Stimulated activated naive CD8-positive, alpha-beta T cell treated with anti-CD3 and anti-CD28 coated beads, Interleukin-15, amount 100 ng/mL, for 72 hours (primary cell): ENCODE measurements around the gene ELP1.
A peak's percentile ranks its signal among the peaks of the same experiment; 100 is the strongest.

ENCODE experiments used
- ATAC-seq: fragments of 150-1000 bp; cut with Tn5 transposase; 2 replicates; pipeline ENCODE4 v1.10.0; 2021; ENCODE audit warnings: mild to moderate bottlenecking, moderate library complexity
- DNase-seq, 2 donors: peaks; one replicate each; pipeline ENCODE4 v3.0.0; 2021 to 2022
- H3K27ac Mint-ChIP-seq, 2 donors: one replicate each; pipeline ENCODE4 v1.8.0; 2022; ENCODE audit warnings: mild to moderate bottlenecking in 2 of 2, mixed read lengths in 2 of 2, moderate library complexity in 2 of 2
- H3K27me3 Mint-ChIP-seq: one replicate; pipeline ENCODE4 v1.8.0; 2022; ENCODE audit warnings: mixed read lengths
- H3K4me1 Mint-ChIP-seq: one replicate; pipeline ENCODE4 v1.8.0; 2022; ENCODE audit warnings: mild to moderate bottlenecking, mixed read lengths
- H3K4me3 Mint-ChIP-seq, 2 donors: one replicate each; pipeline ENCODE4 v1.8.0; 2022; ENCODE audit warnings: mild to moderate bottlenecking in 2 of 2, mixed read lengths in 2 of 2, moderate library complexity in 1 of 2
- H3K9me3 Mint-ChIP-seq, 2 donors: one replicate each; pipeline ENCODE4 v1.8.0; 2022; ENCODE audit warnings: mixed read lengths in 2 of 2

ELP1 gene

GRCh38 chr9:108876425-108876824, 57.5 kb downstream of the ELP1 start:
- no peak for DNase-seq
- Mint-ChIP-seq H3K27ac (peak overlapping the region in 1 of 2 donors; percentile 19), H3K9me3 (no peaks in the 10 kb centered on the region), H3K4me1 (no peaks in the 10 kb centered on the region), H3K4me3 (no peak overlapping the region), H3K27me3 (no peaks in the 10 kb centered on the region)
- ATAC-seq = no peak

DNA sequence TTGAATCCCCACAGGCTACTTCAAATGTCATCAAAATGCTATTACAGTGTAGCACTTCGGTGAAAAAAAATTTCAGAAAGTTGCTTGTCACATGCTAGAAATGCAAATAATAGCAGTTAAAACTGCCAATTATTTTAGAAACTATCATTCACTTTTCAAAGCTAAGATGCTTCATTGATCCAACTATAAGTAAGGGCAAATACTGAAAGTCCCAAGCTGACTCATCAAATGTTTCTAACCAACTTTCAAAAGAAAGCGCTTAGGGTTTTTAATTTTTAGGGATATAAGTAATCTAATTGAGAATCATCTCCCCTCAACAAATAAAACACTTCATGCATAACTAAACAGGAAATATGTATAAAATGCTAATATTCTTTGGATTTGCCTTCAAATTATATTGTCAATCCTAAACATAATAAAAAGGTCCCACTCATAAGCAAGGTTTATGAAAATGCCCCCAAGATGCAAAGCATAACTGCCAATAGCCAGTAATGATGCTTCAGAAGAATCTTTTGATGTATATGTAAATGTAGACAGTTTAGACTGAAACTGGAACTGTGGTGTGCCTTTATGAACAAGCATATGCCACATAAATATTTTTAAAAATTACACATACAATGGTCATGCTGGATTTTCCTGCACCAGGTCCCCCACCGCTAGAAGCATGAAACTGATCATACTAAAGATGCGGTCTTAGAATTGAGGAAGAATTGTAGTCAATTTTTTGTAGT, 59.7 kb downstream of the ELP1 start:
- H3K9me3 Mint-ChIP-seq = no peaks in the 10 kb centered on the region
- ATAC-seq (peak; percentile 65), DNase-seq (no peak)
- no peak overlapping the region for H3K4me3 Mint-ChIP-seq
- peak overlapping the region; percentile 40 to 59 for H3K27ac Mint-ChIP-seq
- no peaks in the 10 kb centered on the region for H3K27me3 Mint-ChIP-seq
- H3K4me1 Mint-ChIP-seq = no peaks in the 10 kb centered on the region

DNA sequence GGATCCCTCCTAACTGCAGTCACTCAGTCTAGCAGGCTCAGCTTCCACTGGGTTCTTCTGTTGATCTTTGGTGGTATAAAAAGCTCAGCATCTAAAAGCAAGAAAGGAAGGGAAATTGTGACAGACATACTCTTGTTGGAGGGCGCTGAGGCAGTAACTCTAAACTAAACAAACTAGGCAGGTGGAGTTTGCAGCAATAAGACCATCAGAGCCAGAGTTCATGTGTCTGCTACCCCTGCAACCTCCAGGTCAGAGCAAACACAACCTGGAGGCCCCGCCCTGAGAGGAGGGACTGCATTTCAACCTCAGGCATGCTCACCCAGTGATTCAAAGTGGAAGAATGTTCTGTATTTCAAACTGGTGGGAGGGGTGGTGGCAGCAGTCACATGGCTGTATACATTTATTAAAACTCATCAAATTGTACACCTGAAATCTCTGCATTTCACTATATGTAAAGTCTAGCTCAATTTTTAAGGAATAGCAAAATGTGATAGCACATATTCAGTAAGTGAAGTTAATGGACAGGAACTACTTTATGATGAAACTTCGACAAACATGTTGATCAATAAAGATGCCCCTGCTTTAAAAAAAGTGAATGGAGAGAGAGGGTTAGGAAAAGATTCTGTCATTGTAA, 64.7 kb downstream of the ELP1 start:
- DNase-seq = no peak
- Mint-ChIP-seq H3K27ac (no peak overlapping the region), H3K9me3 (no peaks in the 10 kb centered on the region), H3K27me3 (no peaks in the 10 kb centered on the region), H3K4me1 (no peaks in the 10 kb centered on the region), H3K4me3 (no peak overlapping the region)
- no peak for ATAC-seq

DNA sequence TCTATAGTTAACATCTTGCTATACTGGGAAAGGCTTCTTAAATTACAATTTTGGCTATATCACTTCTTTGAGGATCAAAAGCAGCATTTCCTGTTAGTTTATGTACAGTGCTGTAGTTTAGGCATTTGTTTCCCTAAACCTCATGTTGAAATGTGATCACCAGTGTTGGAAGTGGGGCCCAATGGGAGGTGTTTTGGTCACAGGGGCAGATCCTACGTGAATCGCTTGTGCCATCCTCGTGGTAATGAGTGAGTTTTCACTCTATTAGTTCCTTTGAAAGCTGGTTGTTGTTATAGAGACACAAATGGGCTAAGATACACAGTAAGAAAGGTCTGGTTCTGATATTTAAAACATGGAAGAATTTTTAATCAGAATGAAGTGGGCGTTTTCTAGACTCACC, 66.1 kb downstream of the ELP1 start:
- Mint-ChIP-seq H3K27ac (peak overlapping the region in 1 of 2 donors; percentile 17), H3K4me3 (no peak overlapping the region), H3K4me1 (no peaks in the 10 kb centered on the region), H3K9me3 (no peaks in the 10 kb centered on the region), H3K27me3 (no peaks in the 10 kb centered on the region)
- ATAC-seq (no peak), DNase-seq (no peak)

DNA sequence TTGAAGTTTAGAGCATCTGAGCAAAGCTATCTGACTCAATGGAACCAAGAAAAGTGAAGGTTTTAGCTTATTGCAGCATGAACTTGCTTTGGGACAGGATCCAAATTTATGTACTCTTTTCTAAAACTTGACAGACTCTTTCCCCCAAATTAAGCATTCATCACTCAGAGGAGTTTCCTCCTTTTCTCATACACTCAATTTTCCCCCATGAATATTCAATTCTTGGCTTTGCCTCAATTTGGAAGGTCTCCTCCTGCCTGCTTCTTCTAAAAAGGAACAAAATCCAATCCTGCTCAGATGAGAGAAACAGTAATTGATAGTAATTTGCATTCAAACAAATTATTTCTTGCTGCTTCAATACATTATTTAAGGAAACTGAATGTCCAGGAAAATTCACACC, 66.8 kb downstream of the ELP1 start:
- Mint-ChIP-seq H3K27me3 (no peaks in the 10 kb centered on the region), H3K9me3 (no peaks in the 10 kb centered on the region), H3K4me1 (no peaks in the 10 kb centered on the region), H3K4me3 (no peak overlapping the region), H3K27ac (peak overlapping the region in 1 of 2 donors; percentile 68)
- no peak for DNase-seq
- no peak for ATAC-seq

DNA sequence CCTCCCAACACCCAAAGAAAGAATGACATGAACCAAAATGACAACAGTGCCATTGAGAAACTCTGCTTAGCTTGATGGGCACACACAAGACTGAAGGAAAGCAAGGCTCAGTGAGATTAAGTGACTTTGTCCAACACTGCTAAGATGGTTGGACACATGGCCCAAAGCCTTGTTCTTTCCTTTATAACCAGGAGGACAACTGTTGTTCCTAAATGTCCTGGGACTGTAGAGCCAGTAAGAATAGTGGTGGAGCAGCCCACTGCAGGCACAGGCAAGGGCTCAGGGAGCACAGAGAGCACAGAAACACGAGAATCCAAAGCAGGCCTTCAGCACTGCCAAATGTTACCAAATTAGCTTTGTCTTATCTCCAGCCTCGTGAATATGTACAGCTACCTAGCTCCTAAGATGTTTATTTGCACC, 67.9 kb downstream of the ELP1 start:
- no peak for ATAC-seq
- DNase-seq = no peak
- Mint-ChIP-seq H3K27me3 (no peaks in the 10 kb centered on the region), H3K27ac (no peak overlapping the region), H3K9me3 (no peaks in the 10 kb centered on the region), H3K4me1 (no peaks in the 10 kb centered on the region), H3K4me3 (no peak overlapping the region)

GRCh38 chr9:108865037-108865436, 68.9 kb downstream of the ELP1 start:
- Mint-ChIP-seq H3K4me3 (no peak overlapping the region), H3K27ac (no peak overlapping the region), H3K27me3 (no peaks in the 10 kb centered on the region), H3K9me3 (no peaks in the 10 kb centered on the region), H3K4me1 (peaks cover 1% of the 10 kb centered on the region)
- DNase-seq = no peak
- ATAC-seq = no peak

- ATAC-seq = no peak
- Mint-ChIP-seq H3K27me3 (no peaks in the 10 kb centered on the region), H3K4me1 (peaks cover 7% of the 10 kb centered on the region), H3K9me3 (no peaks in the 10 kb centered on the region), H3K27ac (peak overlapping the region in 1 of 2 donors; percentile 68), H3K4me3 (no peak overlapping the region)
- DNase-seq = no peak
Observed at GRCh38 chr9:108864446-108864845, 69.5 kb downstream of the ELP1 start.

GRCh38 chr9:108863891-108864290, 70.0 kb downstream of the ELP1 start:
- no peak for ATAC-seq
- H3K27ac Mint-ChIP-seq = no peak overlapping the region
- no peaks in the 10 kb centered on the region for H3K27me3 Mint-ChIP-seq
- H3K9me3 Mint-ChIP-seq = no peaks in the 10 kb centered on the region
- no peak for DNase-seq
- H3K4me1 Mint-ChIP-seq = peaks cover 10% of the 10 kb centered on the region
- H3K4me3 Mint-ChIP-seq = no peak overlapping the region

GRCh38 chr9:108861997-108862396, 71.9 kb downstream of the ELP1 start, which contains the start of gene ACTL7A:
Gene ACTL7A, plus strand, starts transcription at chr9:108862266. Its CDS starts 57 bp downstream, at chr9:108862323.
- no peak for DNase-seq
- no peak within 1 kb of the TSS for H3K4me3 Mint-ChIP-seq
- H3K4me1 Mint-ChIP-seq = peaks cover 10% of the 10 kb centered on the region
- no peaks in the 10 kb centered on the region for H3K9me3 Mint-ChIP-seq
- H3K27ac Mint-ChIP-seq = peak within 1 kb of the TSS in 1 of 2 donors; percentile 28
- H3K27me3 Mint-ChIP-seq = no peaks in the 10 kb centered on the region
- no peak for ATAC-seq

- no peaks in the 10 kb centered on the region for H3K9me3 Mint-ChIP-seq
- H3K4me1 Mint-ChIP-seq = peaks cover 10% of the 10 kb centered on the region
- H3K4me3 Mint-ChIP-seq = no peak overlapping the region
- H3K27ac Mint-ChIP-seq = peak overlapping the region in 1 of 2 donors; percentile 28
- ATAC-seq = no peak
- no peak for DNase-seq
- no peaks in the 10 kb centered on the region for H3K27me3 Mint-ChIP-seq
Observed at GRCh38 chr9:108861464-108861863, 72.5 kb downstream of the ELP1 start.

- Mint-ChIP-seq H3K27ac (no peak overlapping the region), H3K4me3 (no peak overlapping the region), H3K27me3 (no peaks in the 10 kb centered on the region), H3K9me3 (no peaks in the 10 kb centered on the region), H3K4me1 (peaks cover 10% of the 10 kb centered on the region)
- DNase-seq = no peak
- no peak for ATAC-seq
Observed at GRCh38 chr9:108860764-108861163, 73.2 kb downstream of the ELP1 start.

- Mint-ChIP-seq H3K27me3 (no peaks in the 10 kb centered on the region), H3K4me1 (peaks cover 10% of the 10 kb centered on the region), H3K9me3 (no peaks in the 10 kb centered on the region), H3K27ac (no peak overlapping the region), H3K4me3 (no peak overlapping the region)
- ATAC-seq = no peak
- no peak for DNase-seq
Observed at GRCh38 chr9:108860354-108860753, 73.6 kb downstream of the ELP1 start.

- H3K4me1 Mint-ChIP-seq = peaks cover 10% of the 10 kb centered on the region
Observed at GRCh38 chr9:108859459-108860114, 74.3 kb downstream of the ELP1 start.

GRCh38 chr9:108857572-108857971, 76.4 kb downstream of the ELP1 start:
- Mint-ChIP-seq H3K9me3 (no peaks in the 10 kb centered on the region), H3K27me3 (no peaks in the 10 kb centered on the region), H3K27ac (no peak overlapping the region), H3K4me1 (peaks cover 10% of the 10 kb centered on the region), H3K4me3 (no peak overlapping the region)
- DNase-seq = no peak
- no peak for ATAC-seq

More at GRCh38 chr9:108859459-108860114, 74.3 kb downstream of the ELP1 start:
- no peak overlapping the region for H3K4me3 Mint-ChIP-seq
- no peaks in the 10 kb centered on the region for H3K9me3 Mint-ChIP-seq
- peak; percentile 91 for ATAC-seq
- DNase-seq = peak in 1 of 2 donors; percentile 35
- H3K27me3 Mint-ChIP-seq = no peaks in the 10 kb centered on the region
- H3K27ac Mint-ChIP-seq = peak overlapping the region in 1 of 2 donors; percentile 72

DNA sequence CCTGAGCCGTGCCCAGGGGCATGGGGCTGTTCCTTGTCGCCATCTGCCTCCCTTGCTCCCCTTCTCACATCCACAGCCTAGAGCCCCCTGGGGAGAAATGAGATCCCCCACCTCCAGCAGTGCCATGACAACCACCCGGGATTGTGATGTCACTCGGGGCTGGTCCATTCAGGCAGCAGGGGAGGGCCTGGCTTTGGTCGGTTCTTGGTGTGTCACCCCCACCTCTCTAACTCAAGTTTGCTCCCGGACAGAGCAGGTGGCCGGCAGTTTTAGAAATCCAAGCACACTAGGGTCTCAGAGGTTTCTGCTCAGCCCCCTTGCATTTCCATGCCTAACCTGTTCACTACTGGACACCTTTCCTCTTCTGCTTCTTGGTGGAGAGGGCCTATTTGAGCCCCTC, 78.0 kb downstream of the ELP1 start, which contains the start of gene ACTL7B:
Gene ACTL7B, minus strand, starts transcription at position 99 of the 400 bp plus-strand sequence. Its CDS starts 56 bp downstream, at position 43.
- Mint-ChIP-seq H3K27me3 (no peaks in the 10 kb centered on the region), H3K27ac (no peak within 1 kb of the TSS), H3K4me3 (no peak within 1 kb of the TSS), H3K4me1 (peaks cover 10% of the 10 kb centered on the region), H3K9me3 (no peaks in the 10 kb centered on the region)
- DNase-seq (no peak), ATAC-seq (no peak)
